Bone marrow (tissue), 2 donors: ENCODE data around the gene TRIM46.

Source experiments
- DNase-seq, 2 donors: peaks; one replicate each; lab custom pipeline; 2025; lab: John Stamatoyannopoulos, UW

TRIM46 gene

DNA sequence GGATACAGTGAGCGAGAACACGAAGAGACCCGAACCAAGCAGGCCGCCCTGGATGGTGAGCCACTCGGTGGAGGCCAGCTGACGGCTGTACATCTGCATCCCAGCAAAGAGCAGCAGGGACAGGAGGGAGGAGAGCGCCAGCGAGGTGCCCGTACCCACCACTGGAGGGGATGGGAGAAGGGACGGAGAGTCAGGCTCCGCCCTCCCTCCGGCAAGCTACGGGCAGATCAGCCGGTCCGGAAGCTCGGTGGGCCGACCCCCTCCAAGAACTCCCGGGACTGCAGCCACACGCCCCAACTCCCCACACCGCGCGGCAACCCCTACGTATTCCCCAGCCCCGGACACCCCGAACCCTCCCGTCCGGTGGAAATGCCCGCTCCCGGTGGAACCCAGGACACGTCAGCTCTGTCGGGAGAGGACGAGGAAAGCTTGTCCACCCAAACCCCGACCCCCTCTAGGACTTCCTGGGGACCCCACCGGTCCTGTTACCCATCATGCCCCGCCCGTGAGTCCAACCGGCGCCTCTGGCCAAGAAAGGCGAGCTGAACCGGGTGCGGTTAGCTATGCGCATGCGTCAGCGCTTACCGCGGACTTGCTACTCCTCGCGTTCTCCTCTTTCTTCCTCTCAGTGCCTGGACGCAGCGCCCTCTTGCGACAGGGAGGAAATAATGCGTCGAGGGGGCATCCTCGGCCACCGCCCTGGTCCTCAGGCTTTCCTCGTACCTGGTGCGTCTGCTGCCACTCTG lies 744 bp upstream of the TRIM46 start, which contains the start of gene KRTCAP2:
TSS of gene KRTCAP2 (minus strand) at position 573 of the 746 bp plus-strand sequence. CDS start at position 493, 80 bp downstream.
- DNase-seq = peak; percentile 73 to 86

DNA sequence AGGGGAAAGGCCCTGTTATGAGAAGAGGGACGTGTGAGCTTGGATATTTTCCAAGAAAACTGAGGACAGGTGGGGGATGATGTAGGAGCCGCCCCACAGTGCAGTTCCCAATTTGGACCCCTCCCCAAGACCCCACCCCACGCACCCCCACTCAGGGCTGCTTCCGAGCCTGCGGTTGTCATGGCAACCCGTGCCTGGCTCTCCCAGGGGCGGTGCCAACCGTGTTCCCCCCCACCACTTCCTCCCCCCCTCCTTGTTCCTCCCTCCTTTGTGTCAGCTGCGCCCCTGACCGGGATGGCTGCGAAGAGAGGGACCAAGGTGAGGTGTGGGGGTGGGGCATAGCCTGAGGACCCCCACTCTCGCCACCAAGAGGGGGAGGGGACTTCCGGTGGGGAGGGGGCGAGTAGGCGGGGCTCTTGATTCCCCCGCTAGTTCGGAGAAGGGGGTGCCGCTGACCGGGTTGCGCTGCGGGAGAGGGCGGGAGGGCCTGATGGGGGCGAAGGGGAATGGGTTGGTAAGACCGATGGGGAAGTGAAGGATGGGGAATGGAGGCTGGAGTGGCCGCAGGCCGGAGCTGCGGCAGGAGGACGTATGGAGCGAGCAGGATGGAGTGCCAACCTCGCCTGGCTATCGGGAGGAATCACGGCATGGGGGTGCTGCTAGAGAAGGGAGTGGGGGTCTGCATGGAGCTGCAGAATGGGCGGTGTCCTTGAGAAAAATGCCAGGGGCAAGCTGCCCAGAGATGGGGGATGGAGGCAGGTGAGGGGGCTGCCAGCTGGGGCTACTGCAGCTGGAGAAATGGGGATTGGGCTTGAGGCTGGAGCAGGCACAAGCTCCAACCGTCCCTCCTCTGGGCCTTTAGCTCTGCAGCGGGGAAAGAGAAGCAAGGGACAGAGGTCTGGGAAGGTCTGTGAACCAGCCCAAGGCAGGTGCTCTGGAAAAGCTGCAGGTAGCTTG lies 953 bp downstream of the TRIM46 start:
- DNase-seq = no peak

DNA sequence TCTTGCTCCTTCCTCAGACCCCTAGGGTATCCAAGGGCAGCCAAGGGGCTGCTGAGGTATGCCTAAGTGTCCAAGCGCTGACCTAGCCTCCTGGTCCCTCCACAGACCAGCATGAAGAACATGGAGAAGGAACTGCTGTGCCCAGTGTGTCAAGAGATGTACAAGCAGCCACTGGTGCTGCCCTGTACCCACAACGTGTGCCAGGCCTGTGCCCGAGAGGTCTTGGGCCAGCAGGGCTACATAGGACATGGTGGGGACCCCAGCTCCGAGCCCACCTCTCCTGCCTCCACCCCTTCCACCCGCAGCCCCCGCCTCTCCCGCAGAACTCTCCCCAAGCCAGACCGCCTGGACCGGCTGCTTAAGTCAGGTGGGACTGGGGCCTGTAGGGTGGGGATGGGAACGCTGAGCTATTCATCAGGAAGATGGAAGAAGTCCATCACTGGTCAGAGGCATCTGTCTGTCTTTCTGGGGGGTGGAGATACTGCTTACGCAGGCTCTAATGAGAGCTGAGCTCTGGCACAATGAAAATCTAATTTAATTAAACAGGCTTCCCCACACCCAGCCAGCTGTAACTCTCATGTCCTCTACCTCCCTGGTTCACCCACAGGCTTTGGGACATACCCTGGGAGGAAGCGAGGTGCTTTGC lies 1.8 kb downstream of the TRIM46 start:
- no peak for DNase-seq

DNA sequence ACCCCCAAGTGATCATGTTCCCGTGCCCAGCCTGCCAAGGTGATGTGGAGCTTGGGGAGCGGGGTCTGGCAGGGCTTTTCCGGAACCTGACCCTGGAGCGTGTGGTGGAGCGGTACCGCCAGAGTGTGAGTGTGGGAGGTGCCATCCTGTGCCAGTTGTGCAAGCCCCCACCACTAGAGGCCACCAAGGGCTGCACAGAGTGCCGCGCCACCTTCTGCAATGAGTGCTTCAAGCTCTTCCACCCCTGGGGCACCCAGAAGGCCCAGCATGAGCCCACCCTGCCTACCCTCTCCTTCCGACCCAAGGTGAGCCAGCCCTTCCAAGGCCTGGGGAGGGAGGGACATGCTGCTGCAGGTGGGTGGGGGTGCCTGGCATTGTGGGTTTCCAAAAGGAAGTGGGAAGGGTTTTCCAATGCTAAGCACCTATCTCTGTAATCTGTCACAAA lies 2.3 kb downstream of the TRIM46 start:
- DNase-seq = no peak

DNA sequence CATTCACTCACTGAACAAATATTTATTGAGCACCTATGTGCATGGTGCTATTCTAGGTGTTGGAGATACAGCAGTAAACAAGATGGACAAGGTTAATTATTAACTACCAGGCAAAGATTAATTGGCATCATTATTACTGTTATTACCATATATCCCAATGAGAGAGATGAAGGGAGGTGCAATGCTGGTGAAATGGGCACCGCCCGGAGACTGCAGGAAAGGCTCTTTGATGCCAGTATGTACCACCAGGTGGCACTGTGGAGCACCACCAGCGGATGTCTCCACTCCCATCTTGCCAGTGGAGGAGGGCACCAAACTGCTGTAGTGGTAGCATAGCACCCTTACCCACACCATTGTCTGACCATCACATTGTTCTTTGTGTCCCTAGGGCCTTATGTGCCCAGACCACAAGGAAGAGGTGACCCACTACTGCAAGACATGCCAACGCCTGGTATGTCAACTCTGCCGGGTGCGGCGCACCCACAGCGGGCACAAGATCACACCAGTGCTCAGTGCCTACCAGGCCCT lies 3.0 kb downstream of the TRIM46 start:
- DNase-seq = peak; percentile 44 to 50

DNA sequence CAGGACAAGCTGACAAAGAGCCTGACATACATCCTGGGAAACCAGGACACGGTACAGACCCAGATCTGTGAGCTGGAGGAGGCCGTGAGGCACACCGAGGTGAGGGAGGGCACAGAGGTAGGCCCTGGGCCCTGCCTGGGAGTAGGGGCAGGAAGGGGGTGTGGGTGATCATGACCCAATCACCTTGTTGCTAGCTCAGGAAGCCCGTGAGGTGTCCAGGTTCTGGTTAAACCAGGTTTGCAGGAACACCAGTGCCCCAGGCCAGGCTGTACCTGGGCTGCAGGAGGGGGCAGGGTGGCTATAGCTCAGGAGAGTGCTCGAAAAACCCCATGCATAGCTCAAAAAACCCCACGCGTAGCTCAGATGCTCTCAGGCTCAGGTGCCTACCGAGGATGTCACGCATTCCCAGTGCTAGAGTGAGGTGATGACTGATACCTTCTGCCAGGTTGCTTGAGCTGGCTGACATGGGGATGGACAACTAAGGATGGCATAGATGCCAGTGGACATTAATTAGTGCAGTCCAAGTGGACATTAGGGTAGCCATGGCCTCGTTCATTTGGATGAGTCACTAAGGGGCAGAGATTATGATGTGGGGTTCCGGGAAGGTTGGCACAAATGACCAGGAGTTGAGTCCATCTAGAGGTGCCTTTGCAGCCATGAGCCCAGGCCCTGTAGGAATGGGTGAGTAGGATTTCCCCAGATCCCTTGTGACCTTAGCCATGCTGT lies 3.7 kb downstream of the TRIM46 start:
- DNase-seq = no peak

DNA sequence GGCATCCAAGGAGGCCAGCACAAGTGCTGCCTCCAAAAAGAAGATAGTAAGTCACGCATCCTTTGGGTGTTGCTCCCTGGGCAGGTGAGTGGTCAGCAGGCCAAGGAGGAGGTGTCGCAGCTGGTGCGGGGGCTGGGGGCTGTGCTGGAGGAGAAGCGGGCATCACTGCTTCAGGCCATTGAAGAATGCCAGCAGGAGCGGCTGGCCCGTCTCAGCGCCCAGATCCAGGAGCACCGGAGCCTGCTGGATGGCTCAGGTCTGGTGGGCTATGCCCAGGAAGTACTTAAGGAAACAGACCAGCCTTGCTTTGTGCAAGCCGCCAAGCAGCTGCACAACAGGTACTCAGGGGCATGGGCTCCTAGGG lies 4.3 kb downstream of the TRIM46 start:
- no peak for DNase-seq

DNA sequence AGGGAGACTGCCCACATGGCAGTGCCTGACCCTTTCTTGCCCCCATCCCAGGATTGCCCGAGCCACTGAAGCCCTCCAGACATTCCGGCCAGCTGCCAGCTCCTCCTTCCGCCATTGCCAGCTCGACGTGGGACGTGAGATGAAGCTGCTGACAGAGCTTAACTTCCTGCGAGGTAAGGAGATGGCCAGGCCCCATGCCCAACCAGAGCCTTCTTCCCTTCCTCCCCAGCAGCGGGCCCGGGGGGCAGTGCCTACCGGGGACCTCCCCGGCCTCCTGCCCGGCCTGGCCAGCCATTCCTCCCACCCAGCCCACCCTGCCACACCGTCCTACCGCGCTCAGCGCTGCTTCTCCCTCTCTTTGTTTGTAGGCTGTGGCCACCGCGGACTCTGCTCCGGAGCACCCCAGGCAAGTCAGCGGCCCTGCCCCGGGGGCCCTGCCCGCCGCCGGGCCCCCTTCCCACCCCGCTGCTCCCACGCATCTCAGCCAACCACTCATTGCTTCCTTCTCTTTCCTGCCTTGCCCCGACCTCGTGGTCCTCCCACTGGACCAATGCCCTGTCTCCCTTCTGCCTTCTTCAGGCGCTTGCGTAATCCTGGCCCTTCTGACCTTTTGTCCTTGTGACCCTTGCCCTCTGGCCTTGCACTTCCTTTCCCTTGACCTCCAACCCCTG lies 4.9 kb downstream of the TRIM46 start:
- DNase-seq = peak in 1 of 2 donors; percentile 25

DNA sequence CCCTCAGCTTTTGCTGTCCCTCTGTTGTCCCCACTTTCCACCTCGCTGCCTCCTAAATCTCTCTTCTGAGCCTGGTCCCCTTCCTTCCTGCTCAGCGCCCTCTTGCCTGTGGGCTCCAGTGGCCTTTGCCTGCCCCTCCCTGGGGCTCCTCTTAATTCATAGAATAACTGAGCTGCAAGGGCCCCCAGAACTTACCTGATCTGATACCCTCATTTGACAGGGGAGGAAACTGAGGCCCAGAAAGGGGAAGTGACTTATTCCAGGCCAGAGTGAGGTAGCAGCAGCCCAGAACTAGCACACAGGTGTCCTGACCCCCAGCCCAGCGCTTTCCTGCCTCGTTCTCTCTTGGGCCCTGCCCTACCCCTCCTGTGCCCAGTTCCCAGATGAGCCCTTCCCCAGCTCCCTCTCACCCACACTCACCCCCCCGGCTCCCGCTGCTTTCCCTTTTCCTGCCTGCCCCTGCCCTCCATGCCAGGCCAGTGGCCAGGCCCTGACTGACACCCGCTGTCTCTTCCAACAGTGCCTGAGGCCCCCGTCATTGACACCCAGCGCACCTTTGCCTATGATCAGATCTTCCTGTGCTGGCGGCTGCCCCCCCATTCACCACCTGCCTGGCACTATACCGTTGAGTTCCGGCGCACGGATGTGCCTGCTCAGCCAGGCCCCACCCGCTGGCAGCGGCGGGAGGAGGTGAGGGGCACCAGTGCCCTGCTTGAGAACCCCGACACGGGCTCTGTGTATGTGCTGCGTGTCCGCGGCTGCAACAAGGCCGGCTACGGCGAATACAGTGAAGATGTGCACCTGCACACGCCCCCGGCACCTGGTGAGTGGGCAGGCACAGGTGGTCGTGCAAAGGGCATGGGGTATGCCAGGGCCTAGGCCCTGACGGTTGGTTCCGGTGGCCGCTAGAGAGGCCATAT lies 5.7 kb downstream of the TRIM46 start:
- no peak for DNase-seq

DNA sequence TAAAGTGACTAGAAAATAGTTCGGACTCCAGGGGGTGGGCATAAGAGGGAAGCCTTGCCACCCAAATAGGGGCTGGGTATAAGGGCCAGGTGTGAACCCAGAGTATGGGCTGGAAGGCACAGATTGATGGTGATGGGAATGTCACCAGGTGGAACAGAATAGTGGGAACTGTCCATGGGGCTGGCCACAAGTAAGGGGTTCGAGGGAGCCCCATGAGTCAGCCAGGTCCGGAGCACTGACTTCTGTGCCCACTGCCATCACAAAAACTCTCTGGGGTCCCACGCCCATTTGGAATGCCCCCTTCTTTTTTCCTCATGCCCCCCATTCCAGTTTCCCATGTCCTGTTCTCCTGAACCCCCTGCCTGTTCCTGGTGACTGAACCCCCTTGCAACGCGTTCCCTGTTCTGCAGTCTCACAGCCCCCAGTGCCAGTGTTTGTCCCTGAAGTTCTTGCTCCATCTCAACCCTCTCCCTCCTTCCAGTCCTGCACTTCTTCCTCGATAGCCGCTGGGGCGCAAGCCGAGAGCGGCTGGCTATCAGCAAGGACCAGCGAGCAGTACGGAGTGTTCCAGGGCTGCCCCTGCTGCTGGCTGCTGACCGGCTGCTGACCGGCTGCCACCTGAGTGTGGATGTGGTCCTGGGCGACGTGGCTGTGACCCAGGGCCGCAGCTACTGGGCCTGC lies 7.9 kb downstream of the TRIM46 start:
- DNase-seq = no peak

DNA sequence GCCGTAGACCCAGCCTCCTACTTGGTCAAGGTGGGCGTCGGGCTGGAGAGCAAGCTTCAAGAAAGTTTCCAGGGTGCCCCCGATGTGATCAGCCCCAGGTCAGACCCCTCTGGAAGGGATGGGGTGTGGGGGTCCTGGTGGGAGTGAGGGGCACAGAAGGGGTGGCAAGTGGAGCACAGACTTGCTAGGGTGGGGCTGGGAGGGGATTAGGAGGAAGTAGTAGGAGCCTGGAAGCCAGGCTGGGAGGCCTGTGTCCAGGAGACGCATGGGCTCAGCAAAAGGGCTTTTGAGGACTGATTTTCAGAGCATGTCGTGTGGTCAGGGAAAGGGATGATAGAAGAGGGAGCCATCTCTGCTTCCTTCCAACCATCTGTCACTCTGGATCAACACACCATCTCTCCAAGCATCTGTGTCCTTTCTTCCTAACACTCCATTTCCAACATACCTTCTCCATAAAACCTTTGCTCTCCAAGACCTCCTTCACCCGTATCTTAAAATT lies 8.5 kb downstream of the TRIM46 start:
- no peak for DNase-seq

DNA sequence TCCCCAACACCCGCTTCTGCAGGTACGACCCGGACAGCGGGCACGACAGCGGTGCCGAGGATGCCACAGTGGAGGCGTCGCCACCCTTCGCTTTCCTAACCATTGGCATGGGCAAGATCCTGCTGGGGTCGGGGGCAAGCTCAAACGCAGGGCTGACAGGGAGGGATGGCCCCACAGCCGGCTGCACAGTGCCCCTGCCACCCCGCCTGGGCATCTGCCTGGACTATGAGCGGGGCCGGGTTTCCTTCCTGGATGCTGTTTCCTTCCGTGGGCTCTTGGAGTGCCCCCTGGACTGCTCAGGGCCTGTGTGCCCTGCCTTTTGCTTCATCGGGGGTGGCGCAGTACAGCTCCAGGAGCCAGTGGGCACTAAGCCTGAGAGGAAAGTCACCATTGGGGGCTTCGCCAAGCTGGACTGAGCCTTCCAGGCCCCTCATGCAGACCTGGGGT lies 10.1 kb downstream of the TRIM46 start:
- no peak for DNase-seq

DNA sequence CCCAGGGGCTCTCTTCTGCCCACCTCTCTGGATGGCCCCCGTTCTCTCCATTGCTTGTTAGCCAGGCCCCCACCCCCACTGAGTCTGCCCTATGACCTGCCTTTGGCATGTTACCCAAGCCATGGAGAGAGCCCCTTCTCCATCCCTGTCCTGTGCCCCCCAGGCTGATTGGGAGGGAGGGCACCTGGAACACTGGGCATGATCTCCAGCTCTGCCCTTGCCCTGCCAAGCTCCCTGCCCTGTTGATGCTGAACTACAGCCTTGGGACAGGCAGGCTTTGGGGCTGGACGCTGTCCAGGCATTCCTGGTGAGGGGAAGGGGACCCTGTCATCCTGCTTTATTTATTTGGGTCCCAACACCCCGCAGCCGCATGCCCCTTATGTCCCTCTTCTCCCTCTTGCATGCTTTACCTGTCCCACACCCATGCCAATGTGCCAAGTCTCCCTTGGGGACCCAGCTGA lies 10.7 kb downstream of the TRIM46 start:
- DNase-seq = no peak

DNA sequence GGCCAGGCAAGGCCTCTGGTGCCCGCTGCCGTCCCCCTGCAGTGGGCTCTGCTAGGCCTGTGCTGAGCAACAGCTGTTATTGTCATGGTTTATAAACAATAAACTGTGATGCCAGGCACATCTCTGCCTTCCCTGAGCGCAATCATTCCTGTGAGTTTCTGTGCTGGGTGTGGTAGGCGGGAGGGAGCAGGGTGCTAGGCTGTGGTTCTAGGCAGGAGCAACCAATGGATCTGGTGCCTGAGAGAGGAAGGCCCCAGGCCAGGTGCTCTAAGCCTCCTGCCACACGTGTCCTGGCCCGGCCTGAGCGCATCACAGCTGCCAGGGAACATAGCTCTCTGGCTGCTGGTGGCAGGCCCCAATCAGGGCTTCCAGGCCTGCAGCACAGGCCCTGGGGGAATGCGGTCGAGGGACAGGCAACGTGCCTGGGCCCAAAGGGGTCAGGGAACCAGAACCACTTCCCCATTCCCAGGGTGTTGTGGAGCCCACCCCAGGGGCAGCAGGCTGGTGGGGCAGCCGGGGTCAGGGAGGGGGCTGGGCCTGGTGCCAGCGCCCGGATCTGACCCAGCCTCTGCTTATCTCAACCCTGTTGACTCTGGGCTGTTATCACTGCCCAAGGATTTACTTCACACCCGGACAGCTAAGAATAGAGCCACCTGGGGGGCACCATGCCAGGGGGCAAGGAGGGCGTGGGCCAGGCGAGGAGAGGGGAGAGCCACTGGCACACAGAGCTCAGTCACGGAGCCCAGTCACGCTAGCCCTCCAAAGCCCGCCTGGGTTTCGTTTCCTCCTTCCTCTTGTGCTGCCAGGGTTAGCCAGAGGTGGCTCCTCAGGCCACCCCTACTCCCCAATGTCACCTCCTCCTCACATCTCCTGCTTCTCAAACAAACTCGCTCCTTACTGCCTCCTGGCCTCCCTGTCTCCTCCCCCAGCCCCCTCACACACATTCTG lies 11.5 kb downstream of the TRIM46 start:
- DNase-seq = peak in 1 of 2 donors; percentile 40

DNA sequence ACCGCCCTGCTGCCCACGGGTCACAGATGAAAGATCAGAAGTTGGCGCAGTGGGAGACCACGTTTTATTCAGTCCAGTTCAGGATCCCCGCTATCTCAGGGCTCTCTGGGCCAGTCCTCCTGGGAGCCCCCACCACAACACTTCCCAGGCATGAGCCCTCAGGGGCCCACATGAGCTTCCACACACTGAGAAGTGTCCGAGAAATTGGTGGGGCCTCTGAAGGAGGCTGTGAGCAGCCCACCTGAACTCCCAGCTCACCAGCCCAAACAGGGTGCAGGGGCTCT lies 12.1 kb downstream of the TRIM46 start:
- DNase-seq = no peak

DNA sequence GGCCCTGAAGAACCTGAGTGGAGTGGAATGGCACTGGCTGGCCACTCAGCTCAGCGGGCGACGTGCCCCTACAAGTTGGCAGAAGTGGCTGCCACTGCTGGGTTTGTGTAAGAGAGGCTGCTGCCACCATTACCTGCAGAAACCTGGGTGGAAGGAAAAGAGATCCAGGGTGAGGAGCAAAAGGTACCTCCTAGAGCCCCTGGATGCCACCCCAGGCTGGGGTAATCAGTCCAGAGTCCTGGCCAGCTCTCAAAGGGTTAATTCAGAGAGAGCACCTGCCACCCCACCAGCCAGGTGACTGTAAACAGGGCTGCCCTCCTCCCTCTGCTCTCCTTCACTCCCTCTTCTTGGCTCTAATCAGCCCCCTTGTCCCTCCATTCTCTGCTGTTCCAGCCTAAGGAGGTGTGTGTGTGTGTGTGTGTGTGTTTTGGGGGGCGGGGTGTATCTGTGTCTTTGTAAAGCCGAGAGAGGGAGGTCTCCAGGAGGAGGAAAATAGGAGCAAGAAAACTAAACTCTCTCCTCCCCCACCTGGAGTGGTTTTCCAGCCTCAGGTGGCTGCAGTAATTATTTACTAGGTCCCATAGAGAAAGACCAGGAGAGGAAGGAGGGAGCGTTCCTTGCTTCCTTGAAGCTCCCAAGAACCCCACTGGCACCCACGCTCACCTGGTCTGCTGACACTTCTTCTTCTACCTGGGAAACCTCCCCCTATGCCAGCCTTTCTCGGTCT lies 12.6 kb downstream of the TRIM46 start:
- no peak for DNase-seq

DNA sequence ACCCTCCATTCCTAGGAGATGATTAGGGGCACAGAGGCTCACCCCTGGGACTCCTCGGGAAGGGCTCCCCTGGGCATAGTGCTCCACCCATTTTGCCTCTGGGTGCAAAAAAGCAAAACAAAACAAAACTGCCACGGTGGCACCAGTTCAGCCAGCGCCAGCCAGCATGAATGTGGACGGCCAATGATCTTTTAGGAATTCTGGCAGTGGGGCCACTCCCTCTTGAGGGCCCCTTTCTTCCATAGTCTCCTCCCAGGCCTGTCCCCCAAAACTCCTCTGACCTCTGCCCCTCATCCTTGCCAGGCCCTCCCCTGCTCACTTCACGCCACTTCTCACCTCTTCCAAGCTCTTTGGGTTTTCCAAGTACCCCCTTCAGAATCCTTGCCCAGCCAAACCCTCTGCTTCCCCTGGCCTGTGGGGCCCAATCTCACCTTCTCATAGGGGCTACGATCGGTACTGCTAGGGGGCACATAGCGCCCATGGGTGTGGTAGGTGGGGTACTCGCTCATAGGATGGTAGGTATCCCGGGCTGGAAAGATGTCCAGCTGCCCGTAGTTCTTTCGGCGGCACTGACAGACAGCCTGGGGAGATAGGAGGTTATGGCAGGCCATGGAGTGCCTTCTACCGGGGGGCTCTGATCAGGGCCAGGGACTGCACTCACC lies 13.3 kb downstream of the TRIM46 start:
- DNase-seq = no peak
